Prostate gland (tissue), 2 donors: Measurements from ENCODE around the gene NCAM2.

Source experiments
- CTCF ChIP-seq, 4 experiments: fragments of 200-600 bp in 2 of 4; fragments of 450-650 bp in 2 of 4; sonication (generic) in 2 of 4; IDR thresholded peaks; 1 replicate in 3 of 4; 2 replicates in 1 of 4; pipeline ENCODE4 v1.5.1; 2016 to 2019; ENCODE audit warnings: antibody characterized with exemption in 4 of 4, mild to moderate bottlenecking in 2 of 4, moderate library complexity in 2 of 4
- POLR2A ChIP-seq: fragments of 450-650 bp; IDR thresholded peaks from one replicate; pipeline ENCODE4 v1.6.1; 2016; ENCODE audit warnings: antibody characterized with exemption, mild to moderate bottlenecking

- TF ChIP-seq CTCF (IDR thresholded peaks at IDR 0.05), result no peak
- TF ChIP-seq POLR2A, result no peak
These were observed 158.7 kb downstream of the NCAM2 start for GRCh38 chr21:21156957-21157356.
